ENCODE results near the gene PAX3. TPM values are rescaled to one million over a fixed set of nuclear protein-coding genes. Genes with fewer than 3 reads are reported as not detected.

The PAX3 gene
- total and polyA plus RNA-seq, 9 of the 15 experiments (the other 6 are each of a cell fraction or from before 2014, with no cell fraction given) = not detected

GRCh38 chr2:222295368-222296062 is 3.3 kb downstream of the PAX3 start:
- no peaks in the 10 kb centered on the region for H3K36me3 ChIP-seq (ENCODE audit: control insufficient read depth, insufficient read depth, low read length)
- ChIA-PET CTCF (ENCODE audit: low intra/inter-chr PET ratio) (no interaction called here), POLR2A (no interaction called here)
- intact Hi-C loops (cut with micrococcal nuclease) = no loop called here
- no peaks in the 10 kb centered on the region for H3K79me2 ChIP-seq (ENCODE audit: control insufficient read depth, insufficient read depth, low read length)
- FAIRE-seq = no peak
- peaks cover 0 to 12% of the 10 kb centered on the region in 2 experiments; a peak in 1 of 5 replicates for H3K4me1 ChIP-seq (replicated peaks in 1 of 2; ENCODE audit: control insufficient read depth in 2 of 2, insufficient read depth in 2 of 2, low read length in 2 of 2)
- no peaks in the 10 kb centered on the region for H3K9me1 ChIP-seq (ENCODE audit: control insufficient read depth, insufficient read depth, low read length)
- H3K27ac ChIP-seq (ENCODE audit: extremely low read depth, low read depth, low read length) = no peak overlapping the region
- H3K4me3 ChIP-seq = no peak overlapping the region
- peaks cover 0 to 52% of the 10 kb centered on the region in 2 experiments; a peak in 3 of 5 replicates for H3K27me3 ChIP-seq (ENCODE audit: control insufficient read depth in 2 of 2, insufficient read depth in 2 of 2, low read length in 2 of 2)
- DNase-seq (ENCODE audit: extremely low read depth in 1 of 4, low spot score in 3 of 4) = no peak
- 2% methylated on average over 26 of the region's 33 CpGs for whole genome bisulfite sequencing (ENCODE audit: insufficient coverage, low coverage, missing lambda C conversion rate)
- ATAC-seq = no peak
- H4K20me1 ChIP-seq (replicated peaks; ENCODE audit: control insufficient read depth, insufficient read depth, low read length) = no peaks in the 10 kb centered on the region
- no peak overlapping the region for H2AFZ ChIP-seq (ENCODE audit: low read depth, low read length)
- H3K9ac ChIP-seq (ENCODE audit: insufficient read depth in 1 of 2, low read depth in 2 of 2, low read length in 2 of 2) = no peak overlapping the region
- H3K4me2 ChIP-seq (ENCODE audit: insufficient read depth, low read length) = no peak overlapping the region
- no TSS peak for BruUV-seq (replicated peaks)
- in situ Hi-C loops (cut with MboI) = no loop called here
- H3K9me3 ChIP-seq (replicated peaks; ENCODE audit: control insufficient read depth, insufficient read depth, low read depth, low read length) = no peaks in the 10 kb centered on the region
- TF ChIP-seq ZNF23 (CRISPR knock-in tag; IDR thresholded peaks at IDR 0.05) (no peak), RAD21 (CRISPR knock-in tag; conservative IDR thresholded peaks at IDR 0.05 in 1 of 2, IDR thresholded peaks at IDR 0.05 in 1 of 2) (no peak), IRF2 (CRISPR knock-in tag; IDR thresholded peaks at IDR 0.05) (no peak), ZNF740 (CRISPR knock-in tag; IDR thresholded peaks at IDR 0.05) (no peak), ZNF740 (tag; IDR thresholded peaks at IDR 0.05) (no peak), TSC22D4 (tag; IDR thresholded peaks at IDR 0.05) (no peak), RUNX1 (IDR thresholded peaks at IDR 0.05; ENCODE audit: low read depth) (no peak), C11orf30 (IDR thresholded peaks at IDR 0.05; ENCODE audit: low read depth) (no peak), SAFB2 (IDR thresholded peaks at IDR 0.05; ENCODE audit: borderline replicate concordance, low read depth, low read length, severe bottlenecking) (no peak), MED1 (CRISPR knock-in tag; IDR thresholded peaks at IDR 0.05; ENCODE audit: borderline replicate concordance) (no peak), WHSC1 (IDR thresholded peaks at IDR 0.05; ENCODE audit: low read length) (no peak), ZBTB34 (CRISPR knock-in tag; IDR thresholded peaks at IDR 0.05) (no peak), HINFP (tag; conservative IDR thresholded peaks at IDR 0.05; ENCODE audit: low read depth) (no peak), CREBBP (IDR thresholded peaks at IDR 0.05; ENCODE audit: low read depth, low read length) (no peak), CHAMP1 (IDR thresholded peaks at IDR 0.05) (no peak), RBM15 (IDR thresholded peaks at IDR 0.05; ENCODE audit: insufficient read depth, low read length) (no peak), TRIM24 (IDR thresholded peaks at IDR 0.05) (no peak)
